Activated CD8-positive, alpha-beta T cell treated with anti-CD3 and anti-CD28 coated beads, Interleukin-2, amount 10 ng/mL, durations not matched to agents 7 days and 5 days (primary cell): ENCODE measurements around the gene ANKRD9. TPM values are rescaled to one million over a fixed set of nuclear protein-coding genes. Genes with fewer than 3 reads are reported as not detected.

Source experiments
- ATAC-seq: fragments of 150-1000 bp; cut with Tn5 transposase; one replicate; pipeline ENCODE4 v1.10.0; 2021; ENCODE audit warnings: moderate library complexity
- CTCF ChIA-PET: fragments of 350-600 bp; sonication (Branson Sonifier 250); formaldehyde crosslinking; loops from one replicate; lab custom pipeline; 2021; ENCODE audit warnings: antibody characterized with exemption; lab: Charles Lee
- POLR2A ChIA-PET: fragments of 350-600 bp; sonication (Branson Sonifier 250); formaldehyde crosslinking; loops from one replicate; lab custom pipeline; 2021; ENCODE audit warnings: antibody characterized with exemption; lab: Charles Lee
- DNase-seq: peaks from one replicate; pipeline ENCODE4 v3.0.0-alpha.2; 2020
- H3K27ac Mint-ChIP-seq: one replicate; pipeline ENCODE4 v1.8.0; 2021; ENCODE audit warnings: mild to moderate bottlenecking, mixed read lengths
- H3K27me3 Mint-ChIP-seq: one replicate; pipeline ENCODE4 v1.8.0; 2021; ENCODE audit warnings: low read depth, mixed read lengths
- H3K36me3 Mint-ChIP-seq: one replicate; pipeline ENCODE4 v1.8.0; 2021; ENCODE audit warnings: low read depth, mixed read lengths
- H3K4me1 Mint-ChIP-seq: one replicate; pipeline ENCODE4 v1.8.0; 2021; ENCODE audit warnings: low read depth, mixed read lengths
- H3K4me3 Mint-ChIP-seq: one replicate; pipeline ENCODE4 v1.8.0; 2021; ENCODE audit warnings: mild to moderate bottlenecking, mixed read lengths
- H3K9me3 Mint-ChIP-seq: one replicate; pipeline ENCODE4 v1.8.0; 2022; ENCODE audit warnings: mixed read lengths; ENCODE audit not compliant: insufficient read depth
- total RNA-seq, 2 experiments: library from RNA; stranded (reverse); gene quantifications; one replicate each; pipeline ENCODE4 v1.2.3, GENCODE V29; 2021

Gene ANKRD9
- total RNA-seq, 2 experiments from 2014 or later, result 9.7 to 10.0 TPM

DNA sequence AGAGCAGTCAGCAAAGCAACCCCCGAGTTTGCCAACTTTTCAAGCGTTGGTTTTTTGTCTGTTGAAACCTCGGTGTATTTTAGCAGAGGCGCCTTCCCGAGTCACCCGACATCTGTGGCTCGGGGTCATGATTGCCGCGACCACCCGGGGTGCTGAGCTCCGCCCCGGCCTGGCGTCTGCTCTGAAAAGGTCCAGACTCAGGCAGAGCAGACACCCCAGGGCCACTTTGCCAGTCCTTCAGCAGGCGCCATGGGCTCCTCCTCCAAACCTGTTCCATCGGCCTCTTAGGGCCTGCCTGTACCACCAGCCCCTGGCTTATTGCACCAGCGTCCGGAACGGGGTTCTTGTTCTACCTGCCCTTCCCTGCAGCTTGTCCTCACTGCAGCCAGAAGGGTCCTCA is 19.1 kb downstream of the ANKRD9 start:
- ChIA-PET CTCF (no interaction called here), POLR2A (no interaction called here)
- Mint-ChIP-seq H3K4me1 (no peaks in the 10 kb centered on the region), H3K9me3 (no peaks in the 10 kb centered on the region), H3K27ac (no peak overlapping the region), H3K4me3 (no peak overlapping the region), H3K27me3 (no peaks in the 10 kb centered on the region), H3K36me3 (no peaks in the 10 kb centered on the region)
- ATAC-seq, result no peak
- no peak for DNase-seq

DNA sequence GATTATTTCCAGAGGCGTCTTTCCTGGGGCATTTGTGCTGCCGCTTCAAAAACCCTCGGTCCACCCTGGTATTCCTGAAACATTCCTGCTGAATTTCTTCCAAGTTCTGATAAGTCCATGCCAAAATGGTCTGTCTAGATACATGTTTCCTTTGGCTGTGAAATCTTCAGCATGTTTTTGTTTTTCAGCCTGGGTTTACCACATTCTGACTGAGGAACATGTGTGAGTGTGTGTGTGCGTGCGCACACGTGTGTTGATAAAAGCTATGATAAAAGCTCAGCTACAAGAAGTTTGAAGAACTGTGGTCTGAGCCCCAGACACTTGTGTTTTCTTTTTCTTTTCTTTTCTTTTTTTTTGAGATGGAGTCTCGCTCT is 22.4 kb downstream of the ANKRD9 start:
- H3K27ac Mint-ChIP-seq, result no peak overlapping the region
- POLR2A ChIA-PET, result no interaction called here
- no peaks in the 10 kb centered on the region for H3K9me3 Mint-ChIP-seq
- no peak for ATAC-seq
- H3K4me3 Mint-ChIP-seq, result no peak overlapping the region
- CTCF ChIA-PET, result no interaction called here
- no peaks in the 10 kb centered on the region for H3K4me1 Mint-ChIP-seq
- no peaks in the 10 kb centered on the region for H3K27me3 Mint-ChIP-seq
- no peak for DNase-seq
- H3K36me3 Mint-ChIP-seq, result no peaks in the 10 kb centered on the region

DNA sequence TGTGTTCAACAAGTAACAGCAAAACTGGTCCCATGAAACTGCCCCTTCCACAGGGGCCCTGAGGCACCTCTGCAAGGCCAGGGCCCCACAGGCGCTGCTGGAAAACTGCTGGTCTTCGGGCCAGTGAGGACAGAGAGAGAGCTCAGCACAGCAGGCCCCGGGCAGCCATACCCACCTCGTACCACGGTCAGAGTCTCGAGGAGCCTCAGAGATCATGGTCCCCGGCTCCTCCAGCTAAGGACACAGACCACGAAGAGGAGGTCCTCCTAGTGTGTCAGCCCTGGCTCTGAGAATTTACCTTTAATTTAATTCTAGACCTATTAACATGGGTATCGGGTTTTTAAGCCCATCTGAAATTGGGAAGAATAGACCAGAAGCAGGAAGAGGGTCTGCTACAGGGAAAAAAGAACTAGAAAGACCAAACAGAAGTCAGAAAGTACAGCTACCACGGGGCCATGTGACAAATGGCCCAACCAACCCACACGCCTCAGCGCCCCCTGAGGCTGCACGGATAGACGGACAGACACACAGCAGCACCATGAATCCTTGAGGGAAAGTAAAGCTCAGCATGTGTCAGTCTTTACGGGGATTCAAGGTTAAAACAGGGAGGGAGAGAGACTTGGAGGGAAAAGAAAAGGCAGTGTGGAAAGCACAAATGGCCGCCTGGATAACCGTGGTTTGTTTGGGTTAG is 22.9 kb downstream of the ANKRD9 start:
- CTCF ChIA-PET, result no interaction called here
- H3K27me3 Mint-ChIP-seq, result no peaks in the 10 kb centered on the region

DNA sequence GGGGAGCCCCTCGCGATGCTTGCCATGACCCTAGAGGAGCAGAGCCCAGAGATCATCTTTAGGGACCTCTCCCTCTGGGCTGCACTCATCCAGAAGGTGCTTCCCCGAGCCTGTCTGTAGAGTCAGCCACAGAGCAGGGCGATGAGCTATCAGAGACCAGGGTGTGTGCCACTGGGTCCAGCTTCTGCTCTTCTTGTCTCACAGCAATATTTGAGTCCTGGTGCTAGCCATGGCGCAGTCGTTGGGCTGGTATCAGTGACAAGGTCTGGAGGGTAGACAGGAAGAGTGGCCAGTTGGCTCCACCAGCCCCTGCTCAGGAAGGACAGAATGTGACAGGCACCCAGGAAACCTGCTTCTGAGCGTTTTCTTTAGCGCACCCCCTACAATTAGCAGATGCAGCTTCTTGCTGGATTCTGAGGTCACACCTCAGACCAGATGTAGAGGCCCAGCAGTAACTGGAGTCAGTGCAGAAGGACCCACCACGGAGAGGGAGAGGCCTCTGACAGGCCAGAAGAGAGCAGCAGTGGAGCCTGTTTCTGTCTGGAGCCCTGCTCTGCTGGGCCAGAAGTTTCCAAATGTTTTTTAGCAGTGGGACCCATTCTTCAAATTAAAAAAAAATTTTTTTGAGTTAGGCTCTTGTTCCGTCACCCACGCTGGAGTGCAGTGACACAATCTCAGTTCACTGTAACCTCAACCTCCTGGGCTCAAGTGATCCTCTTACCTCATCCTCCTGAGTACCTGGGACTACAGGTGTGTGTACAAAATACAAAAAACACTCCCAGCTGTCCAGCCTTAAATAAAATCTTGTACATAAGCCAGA is 23.7 kb downstream of the ANKRD9 start:
- Mint-ChIP-seq H3K27ac (no peak overlapping the region), H3K27me3 (no peaks in the 10 kb centered on the region), H3K4me1 (no peaks in the 10 kb centered on the region), H3K9me3 (no peaks in the 10 kb centered on the region), H3K4me3 (no peak overlapping the region), H3K36me3 (no peaks in the 10 kb centered on the region)
- CTCF ChIA-PET, result no interaction called here
- POLR2A ChIA-PET, result no interaction called here
- ATAC-seq, result no peak
- DNase-seq, result no peak

More for the DNA sequence above, 22.9 kb downstream of the ANKRD9 start:
- Mint-ChIP-seq H3K4me1 (no peaks in the 10 kb centered on the region), H3K27ac (no peak overlapping the region), H3K9me3 (no peaks in the 10 kb centered on the region), H3K4me3 (no peak overlapping the region), H3K36me3 (no peaks in the 10 kb centered on the region)
- ATAC-seq (no peak), DNase-seq (no peak)
- POLR2A ChIA-PET, result no interaction called here

DNA sequence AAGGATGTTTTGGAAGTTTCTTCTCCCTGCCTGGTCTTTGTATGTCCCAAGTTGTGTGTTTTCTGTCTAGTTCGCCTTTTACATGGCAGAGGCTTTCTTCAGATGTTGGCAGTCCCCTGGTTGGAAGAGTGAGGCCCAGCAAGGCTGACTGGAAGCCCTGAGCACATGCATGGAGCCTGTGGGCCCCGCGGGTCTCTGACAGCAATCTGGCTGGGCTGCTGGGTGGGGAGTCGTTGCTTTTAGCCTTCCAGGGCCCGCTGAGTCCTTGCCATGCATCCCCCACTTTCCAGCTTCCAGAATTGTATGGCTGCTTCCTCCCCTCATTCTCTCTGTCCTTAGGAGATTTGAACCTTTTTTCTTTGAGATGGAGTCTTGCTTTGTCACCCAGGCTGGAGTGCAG is 25.3 kb downstream of the ANKRD9 start:
- no peak overlapping the region for H3K27ac Mint-ChIP-seq
- ChIA-PET CTCF (interaction anchor here (0.9 kb wide), 1 partner anchor 110 kb away, joined by 5 read pairs; no protein-coding TSS in a partner anchor), POLR2A (no interaction called here)
- H3K4me1 Mint-ChIP-seq, result peaks cover 5% of the 10 kb centered on the region
- ATAC-seq (no peak), DNase-seq (no peak)
- H3K36me3 Mint-ChIP-seq, result no peaks in the 10 kb centered on the region
- H3K4me3 Mint-ChIP-seq, result no peak overlapping the region
- H3K9me3 Mint-ChIP-seq, result no peaks in the 10 kb centered on the region
- H3K27me3 Mint-ChIP-seq, result no peaks in the 10 kb centered on the region

DNA sequence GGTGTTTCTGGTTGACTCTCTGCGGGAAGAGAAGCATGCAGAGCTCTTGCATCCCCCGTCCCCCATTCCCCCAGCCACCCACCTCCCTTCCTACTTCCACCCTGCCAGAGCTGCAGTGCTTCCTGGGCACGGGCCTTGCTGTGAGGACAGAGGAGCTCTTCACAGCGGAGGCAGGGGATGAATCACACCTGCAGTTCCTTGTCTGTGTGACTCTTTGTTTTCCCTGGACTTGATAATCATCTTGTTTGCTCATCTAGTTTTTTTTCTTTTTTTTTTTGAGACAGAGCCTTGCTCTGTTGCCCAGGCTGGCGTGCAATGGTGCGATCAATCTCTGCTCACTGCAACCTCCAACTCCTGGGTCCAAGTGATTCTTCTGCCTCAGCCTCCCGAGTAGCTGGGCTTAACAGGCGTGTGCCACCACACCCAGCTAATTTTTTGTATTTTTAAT is 27.8 kb downstream of the ANKRD9 start:
- no peak overlapping the region for H3K27ac Mint-ChIP-seq
- H3K4me1 Mint-ChIP-seq, result peaks cover 5% of the 10 kb centered on the region
- POLR2A ChIA-PET, result no interaction called here
- H3K27me3 Mint-ChIP-seq, result no peaks in the 10 kb centered on the region
- ATAC-seq, result no peak
- no peaks in the 10 kb centered on the region for H3K36me3 Mint-ChIP-seq
- DNase-seq, result no peak
- H3K4me3 Mint-ChIP-seq, result no peak overlapping the region
- H3K9me3 Mint-ChIP-seq, result no peaks in the 10 kb centered on the region
- CTCF ChIA-PET, result no interaction called here

DNA sequence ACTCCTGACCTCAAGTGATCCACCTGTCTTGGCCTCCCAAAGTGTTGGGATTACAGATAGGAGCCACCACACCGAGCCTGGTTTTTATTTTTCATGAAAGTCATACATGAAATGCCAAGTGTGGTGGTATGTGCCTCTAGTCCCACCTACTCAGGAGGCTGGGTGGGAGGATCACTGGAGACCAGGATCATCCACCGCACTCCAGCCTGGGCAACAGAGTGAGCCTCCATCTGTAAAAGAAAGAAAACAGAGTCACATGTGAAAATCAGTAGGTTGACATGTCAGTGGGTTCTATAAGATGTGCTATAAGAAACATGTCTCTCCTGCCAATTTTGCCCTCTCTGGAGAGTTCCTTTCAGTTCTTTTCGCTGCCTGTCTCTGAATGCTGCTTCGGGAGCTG is 28.2 kb downstream of the ANKRD9 start:
- no peaks in the 10 kb centered on the region for H3K36me3 Mint-ChIP-seq
- CTCF ChIA-PET, result no interaction called here
- POLR2A ChIA-PET, result no interaction called here
- ATAC-seq, result no peak
- H3K27ac Mint-ChIP-seq, result no peak overlapping the region
- no peaks in the 10 kb centered on the region for H3K27me3 Mint-ChIP-seq
- DNase-seq, result no peak
- no peak overlapping the region for H3K4me3 Mint-ChIP-seq
- peaks cover 5% of the 10 kb centered on the region for H3K4me1 Mint-ChIP-seq
- H3K9me3 Mint-ChIP-seq, result no peaks in the 10 kb centered on the region

DNA sequence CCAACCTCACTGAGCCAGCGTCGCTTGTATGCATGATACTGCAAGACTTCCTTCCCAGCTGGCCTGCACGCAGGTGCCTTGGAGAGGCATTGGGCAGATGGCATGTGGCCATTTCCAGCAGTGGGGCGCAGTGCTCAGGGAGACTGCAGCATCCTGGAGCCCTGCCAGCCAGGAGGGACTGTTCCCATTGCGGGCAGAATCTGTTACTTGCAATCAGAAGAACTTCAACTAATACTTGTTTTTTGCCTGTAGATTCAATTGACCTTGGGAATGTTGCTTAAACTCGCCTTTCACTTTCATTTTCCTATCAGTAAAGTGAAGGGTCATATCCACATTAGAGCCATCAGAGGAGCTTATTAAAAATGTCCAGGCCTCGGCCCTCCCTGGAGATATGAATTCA is 29.8 kb downstream of the ANKRD9 start:
- DNase-seq, result no peak
- peaks cover 5% of the 10 kb centered on the region for H3K4me1 Mint-ChIP-seq
- CTCF ChIA-PET, result interaction anchor here (0.5 kb wide), 1 partner anchor 166 kb away, joined by 3 read pairs; no protein-coding TSS in a partner anchor
- POLR2A ChIA-PET, result no interaction called here
- H3K27me3 Mint-ChIP-seq, result no peaks in the 10 kb centered on the region
- no peak overlapping the region for H3K4me3 Mint-ChIP-seq
- H3K27ac Mint-ChIP-seq, result no peak overlapping the region
- H3K36me3 Mint-ChIP-seq, result no peaks in the 10 kb centered on the region
- no peak for ATAC-seq
- no peaks in the 10 kb centered on the region for H3K9me3 Mint-ChIP-seq

DNA sequence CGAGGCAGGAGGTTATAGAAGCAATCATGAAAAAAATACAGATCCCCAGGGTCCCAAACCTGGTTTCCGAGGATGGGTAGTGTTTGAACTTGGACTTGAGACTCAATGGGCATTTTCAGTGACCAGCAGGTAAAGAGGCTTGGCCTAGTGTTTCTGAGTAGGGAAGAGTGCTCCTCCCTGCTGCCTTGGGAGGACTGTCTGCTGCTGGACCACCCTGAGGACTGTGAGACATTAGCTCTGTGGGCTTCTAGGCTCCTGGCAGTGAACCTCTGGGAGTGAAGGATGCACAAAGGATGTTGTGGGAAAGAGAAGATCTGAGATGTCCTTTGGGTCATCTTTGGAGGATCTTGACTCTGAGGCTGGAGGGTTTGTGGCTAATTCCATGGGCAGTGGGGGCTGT is 30.5 kb downstream of the ANKRD9 start:
- no peak overlapping the region for H3K4me3 Mint-ChIP-seq

DNA sequence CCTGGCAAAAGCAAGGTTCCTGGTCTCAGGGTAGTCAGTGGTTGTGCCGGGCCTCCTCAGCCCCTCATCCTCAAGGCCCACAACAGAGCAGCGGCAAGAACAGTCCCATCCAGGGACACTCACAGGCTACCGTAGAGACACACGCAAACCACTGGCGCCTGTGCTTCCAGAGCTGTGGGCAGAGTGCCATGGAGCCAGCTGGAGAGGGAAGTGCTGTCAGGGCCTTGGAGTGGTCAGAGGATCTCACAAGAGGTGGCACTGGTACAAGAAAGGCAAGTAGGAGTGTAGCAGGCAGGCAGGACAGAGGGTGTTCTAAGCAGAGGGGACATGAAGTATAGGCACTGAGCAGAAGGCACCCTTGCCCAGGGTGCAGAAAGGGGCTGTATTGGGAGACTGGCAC is 34.6 kb downstream of the ANKRD9 start:
- Mint-ChIP-seq H3K27ac (no peak overlapping the region), H3K4me3 (no peak overlapping the region), H3K9me3 (no peaks in the 10 kb centered on the region), H3K36me3 (no peaks in the 10 kb centered on the region), H3K27me3 (no peaks in the 10 kb centered on the region), H3K4me1 (peaks cover 15% of the 10 kb centered on the region)
- no peak for ATAC-seq
- CTCF ChIA-PET, result interaction anchor here (0.6 to 1.3 kb wide), 2 partner anchors 36 to 252 kb away, joined by 3 read pairs; no protein-coding TSS in a partner anchor
- POLR2A ChIA-PET, result interaction anchor here (0.5 kb wide), 1 partner anchor 961 kb away, joined by 3 read pairs; no protein-coding TSS in a partner anchor
- DNase-seq, result no peak

More for the DNA sequence above, 30.5 kb downstream of the ANKRD9 start:
- ChIA-PET POLR2A (no interaction called here), CTCF (no interaction called here)
- DNase-seq (no peak), ATAC-seq (no peak)
- Mint-ChIP-seq H3K36me3 (no peaks in the 10 kb centered on the region), H3K27ac (no peak overlapping the region), H3K4me1 (peaks cover 5% of the 10 kb centered on the region), H3K27me3 (no peaks in the 10 kb centered on the region), H3K9me3 (no peaks in the 10 kb centered on the region)

DNA sequence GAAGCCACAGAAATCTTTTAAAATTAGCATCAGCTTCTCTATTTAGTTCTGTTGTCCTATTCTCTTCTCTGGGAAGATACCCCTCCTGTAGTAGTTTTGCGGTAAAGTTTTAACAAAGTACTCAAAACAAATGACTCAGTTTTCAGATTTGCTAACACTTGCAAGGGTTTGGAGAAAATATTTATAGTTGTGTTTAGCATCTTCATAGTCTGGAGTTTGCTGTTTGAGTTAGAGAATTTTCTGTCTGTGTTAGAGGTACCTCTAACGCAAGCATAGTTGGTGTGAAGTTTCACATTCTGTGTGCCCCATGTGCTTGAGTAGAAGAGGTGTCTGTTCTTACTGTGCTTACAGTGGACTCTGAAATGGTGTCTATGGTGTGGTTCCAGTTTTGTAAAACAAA is 36.0 kb downstream of the ANKRD9 start:
- no peaks in the 10 kb centered on the region for H3K9me3 Mint-ChIP-seq
- H3K4me3 Mint-ChIP-seq, result no peak overlapping the region
- H3K27ac Mint-ChIP-seq, result no peak overlapping the region
- peaks cover 12% of the 10 kb centered on the region for H3K4me1 Mint-ChIP-seq
- no peak for DNase-seq
- ChIA-PET CTCF (no interaction called here), POLR2A (no interaction called here)
- H3K36me3 Mint-ChIP-seq, result no peaks in the 10 kb centered on the region
- no peaks in the 10 kb centered on the region for H3K27me3 Mint-ChIP-seq
- no peak for ATAC-seq

DNA sequence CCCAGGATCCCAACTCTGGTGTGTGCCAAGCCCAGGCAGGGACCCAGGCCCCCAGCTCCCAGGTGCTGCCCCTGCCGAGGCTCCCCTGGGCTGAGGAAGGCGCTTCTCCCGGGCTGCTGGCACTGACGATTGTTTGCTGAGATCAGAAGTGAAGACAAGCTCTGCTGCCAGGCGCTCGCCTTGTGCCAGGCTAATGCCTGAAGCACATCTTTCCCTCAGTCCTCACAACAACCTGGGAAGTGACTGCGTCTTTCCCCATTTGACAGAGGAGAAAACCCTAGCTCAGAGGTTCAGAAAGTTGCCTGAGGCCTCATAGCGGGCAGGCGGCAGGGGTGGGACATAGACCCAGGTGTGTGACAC is 36.8 kb downstream of the ANKRD9 start:
- POLR2A ChIA-PET, result no interaction called here
- DNase-seq (no peak), ATAC-seq (no peak)
- Mint-ChIP-seq H3K27me3 (no peaks in the 10 kb centered on the region), H3K9me3 (no peaks in the 10 kb centered on the region), H3K36me3 (no peaks in the 10 kb centered on the region), H3K27ac (no peak overlapping the region), H3K4me3 (no peak overlapping the region), H3K4me1 (peaks cover 12% of the 10 kb centered on the region)
- CTCF ChIA-PET, result interaction anchor here (2.2 kb wide), 1 partner anchor 35 kb away, joined by 9 read pairs; no protein-coding TSS in a partner anchor
